Measurements from ENCODE around the gene FMNL2.

FMNL2 gene

DNA sequence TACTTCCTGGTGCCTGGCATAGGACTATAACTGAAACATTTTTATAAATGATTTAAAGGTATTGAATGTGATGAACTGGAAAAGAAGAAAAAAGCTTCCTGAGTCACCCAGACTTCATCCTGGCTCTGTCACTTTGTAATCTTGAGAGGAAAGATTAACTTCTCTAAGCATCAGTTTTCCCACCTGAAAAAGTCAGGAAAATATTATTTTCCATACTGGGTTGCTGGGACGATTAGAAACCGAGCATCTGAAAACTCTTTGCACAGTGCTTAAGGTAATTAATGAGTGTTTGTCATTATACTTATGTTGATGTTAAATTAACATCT lies 71.8 kb downstream of the FMNL2 start:
- TF ChIP-seq, protein P1, sequence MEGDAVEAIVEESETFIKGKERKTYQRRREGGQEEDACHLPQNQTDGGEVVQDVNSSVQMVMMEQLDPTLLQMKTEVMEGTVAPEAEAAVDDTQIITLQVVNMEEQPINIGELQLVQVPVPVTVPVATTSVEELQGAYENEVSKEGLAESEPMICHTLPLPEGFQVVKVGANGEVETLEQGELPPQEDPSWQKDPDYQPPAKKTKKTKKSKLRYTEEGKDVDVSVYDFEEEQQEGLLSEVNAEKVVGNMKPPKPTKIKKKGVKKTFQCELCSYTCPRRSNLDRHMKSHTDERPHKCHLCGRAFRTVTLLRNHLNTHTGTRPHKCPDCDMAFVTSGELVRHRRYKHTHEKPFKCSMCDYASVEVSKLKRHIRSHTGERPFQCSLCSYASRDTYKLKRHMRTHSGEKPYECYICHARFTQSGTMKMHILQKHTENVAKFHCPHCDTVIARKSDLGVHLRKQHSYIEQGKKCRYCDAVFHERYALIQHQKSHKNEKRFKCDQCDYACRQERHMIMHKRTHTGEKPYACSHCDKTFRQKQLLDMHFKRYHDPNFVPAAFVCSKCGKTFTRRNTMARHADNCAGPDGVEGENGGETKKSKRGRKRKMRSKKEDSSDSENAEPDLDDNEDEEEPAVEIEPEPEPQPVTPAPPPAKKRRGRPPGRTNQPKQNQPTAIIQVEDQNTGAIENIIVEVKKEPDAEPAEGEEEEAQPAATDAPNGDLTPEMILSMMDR (IDR thresholded peaks at IDR 0.05; ENCODE audit: control insufficient read depth, extremely low read depth, insufficient read depth): no peak
- no peak for DNase-seq (ENCODE audit: low read depth)
- no peak overlapping the region for H3K4me3 ChIP-seq (ENCODE audit: low read depth, low read length)

DNA sequence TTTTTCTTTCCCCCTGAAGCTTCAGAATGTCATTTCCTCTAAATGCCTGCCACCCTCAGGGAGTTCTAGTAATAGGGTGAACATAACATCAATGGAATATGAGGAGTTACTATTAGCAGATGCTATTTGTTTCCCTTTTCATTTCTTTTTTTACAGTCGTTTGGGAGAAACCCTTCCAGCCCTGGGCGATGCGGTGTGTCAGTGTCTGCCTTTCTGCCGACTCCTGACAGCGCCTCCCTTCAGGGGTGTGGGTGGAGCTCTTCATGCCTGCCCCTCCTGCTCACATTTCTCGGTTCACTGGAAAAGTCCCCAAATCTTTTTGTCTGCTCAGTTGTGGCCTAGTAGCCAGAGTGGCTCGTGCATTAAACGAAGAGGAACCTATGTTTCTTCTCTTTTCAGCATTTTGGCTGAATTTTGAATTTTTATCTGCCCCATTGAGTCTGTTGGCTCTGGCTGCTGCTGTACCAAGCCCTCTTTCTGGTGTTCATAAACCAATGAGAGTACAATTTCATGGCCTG lies 72.3 kb downstream of the FMNL2 start:
- TF ChIP-seq, protein P1 (IDR thresholded peaks at IDR 0.05; ENCODE audit: control insufficient read depth, extremely low read depth, insufficient read depth): no peak
- no peak overlapping the region for H3K4me3 ChIP-seq (ENCODE audit: low read depth, low read length)
- no peak for DNase-seq (ENCODE audit: low read depth)

DNA sequence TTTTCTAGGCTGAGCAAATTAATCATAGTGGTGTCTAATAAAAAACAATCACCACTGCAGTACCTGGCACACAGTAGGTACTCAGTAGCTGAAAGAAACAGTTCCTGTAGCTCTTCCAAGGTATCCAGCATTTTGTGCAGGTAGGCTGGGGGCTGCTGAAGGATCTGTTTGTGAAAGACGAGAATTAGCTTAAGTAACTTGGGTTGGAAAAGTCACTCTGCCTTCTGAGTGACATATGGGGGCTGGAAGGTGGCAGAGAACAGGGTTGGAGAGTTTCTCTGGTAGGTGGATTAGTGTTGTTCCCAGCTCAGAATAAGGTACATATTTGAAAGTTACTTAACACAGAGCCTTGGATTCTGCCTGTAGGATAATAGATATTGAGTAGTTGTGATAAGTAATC lies 72.8 kb downstream of the FMNL2 start:
- DNase-seq (ENCODE audit: low read depth): no peak
- TF ChIP-seq, protein P1 (IDR thresholded peaks at IDR 0.05; ENCODE audit: control insufficient read depth, extremely low read depth, insufficient read depth): no peak
- H3K4me3 ChIP-seq (ENCODE audit: low read depth, low read length): no peak overlapping the region

DNA sequence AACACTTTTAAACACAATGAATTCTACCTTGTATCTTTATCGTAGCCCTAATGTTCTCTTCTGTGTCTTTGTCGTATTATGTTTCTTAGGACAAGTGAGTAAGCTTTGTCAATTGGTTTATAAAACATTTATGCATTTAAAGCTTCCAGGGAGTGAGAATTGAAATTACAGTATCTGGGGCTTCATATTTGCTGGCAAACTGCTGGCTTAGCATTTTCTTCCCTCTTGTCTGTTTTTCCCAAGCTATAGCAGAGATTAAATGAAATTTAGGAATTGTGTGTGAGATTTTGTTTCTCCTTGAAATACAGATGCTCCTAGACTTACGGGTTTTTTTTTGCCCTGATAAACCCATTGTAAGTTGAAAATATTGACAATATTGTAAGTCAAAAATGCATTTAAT lies 73.3 kb downstream of the FMNL2 start:
- TF ChIP-seq, protein P1 (IDR thresholded peaks at IDR 0.05; ENCODE audit: control insufficient read depth, extremely low read depth, insufficient read depth): no peak

DNA sequence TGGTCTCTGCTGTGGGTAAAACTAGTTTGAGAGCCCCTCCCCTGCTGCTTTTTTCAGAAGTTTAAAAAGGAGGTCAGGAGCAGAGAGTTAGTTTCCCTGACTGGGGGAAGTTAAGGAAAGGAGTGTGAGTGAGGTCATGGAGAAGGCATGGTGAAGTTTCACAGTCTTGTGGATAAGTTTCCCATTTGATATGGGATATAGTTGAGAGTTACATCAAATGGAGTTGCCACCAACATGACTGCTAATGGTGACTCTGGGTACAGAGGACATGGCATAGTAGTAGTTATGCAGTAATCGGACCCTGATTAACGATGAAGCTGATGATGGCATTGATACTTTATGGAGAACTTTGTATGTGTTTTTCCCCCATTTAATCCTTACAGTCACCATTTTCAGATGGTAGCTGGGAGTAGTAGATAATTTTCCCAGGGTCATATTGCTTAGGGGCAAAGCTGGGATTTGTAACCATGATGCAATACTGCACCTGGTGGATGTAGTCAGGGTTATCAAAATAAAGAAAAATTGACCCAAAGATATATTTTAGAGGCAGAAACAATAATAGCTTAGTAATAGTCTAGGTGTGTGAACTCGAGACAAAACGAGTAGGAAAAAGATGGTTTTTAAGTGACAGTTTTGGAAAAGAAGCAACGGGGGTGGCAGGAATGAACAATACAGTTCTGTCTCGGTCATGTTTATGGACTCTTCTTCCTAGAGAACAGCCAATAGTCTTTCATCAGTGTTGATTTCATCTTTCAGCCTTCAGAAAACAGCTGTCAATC lies 74.6 kb downstream of the FMNL2 start:
- TF ChIP-seq, protein P1 (IDR thresholded peaks at IDR 0.05; ENCODE audit: control insufficient read depth, extremely low read depth, insufficient read depth): no peak
- no peak for DNase-seq (ENCODE audit: low read depth)
- H3K4me3 ChIP-seq (ENCODE audit: low read depth, low read length): no peak overlapping the region

More for the DNA sequence above, 73.3 kb downstream of the FMNL2 start:
- no peak overlapping the region for H3K4me3 ChIP-seq (ENCODE audit: low read depth, low read length)
- no peak for DNase-seq (ENCODE audit: low read depth)

DNA sequence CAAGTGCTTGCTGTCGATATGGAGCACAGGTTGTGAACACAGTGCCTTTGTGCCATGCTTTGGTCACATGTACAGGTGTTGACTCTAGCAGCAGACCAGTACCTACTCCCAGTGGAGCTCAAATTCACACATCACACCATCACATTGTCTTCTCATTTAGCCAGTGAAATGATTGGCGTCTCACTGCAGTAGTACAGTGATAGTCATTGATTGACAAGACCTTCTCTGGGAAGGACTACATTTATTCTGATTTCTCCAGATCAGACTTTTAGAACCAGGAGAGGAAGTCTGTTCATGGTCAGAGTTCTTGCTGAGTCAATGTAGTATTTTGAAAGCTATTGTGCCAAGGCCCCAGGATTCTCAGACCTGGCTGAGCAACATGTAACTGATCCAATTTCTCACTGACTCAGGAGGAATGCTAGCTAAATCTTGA lies 75.2 kb downstream of the FMNL2 start:
- H3K4me3 ChIP-seq (ENCODE audit: low read depth, low read length): no peak overlapping the region
- DNase-seq (ENCODE audit: low read depth): no peak
- TF ChIP-seq, protein P1 (IDR thresholded peaks at IDR 0.05; ENCODE audit: control insufficient read depth, extremely low read depth, insufficient read depth): no peak

DNA sequence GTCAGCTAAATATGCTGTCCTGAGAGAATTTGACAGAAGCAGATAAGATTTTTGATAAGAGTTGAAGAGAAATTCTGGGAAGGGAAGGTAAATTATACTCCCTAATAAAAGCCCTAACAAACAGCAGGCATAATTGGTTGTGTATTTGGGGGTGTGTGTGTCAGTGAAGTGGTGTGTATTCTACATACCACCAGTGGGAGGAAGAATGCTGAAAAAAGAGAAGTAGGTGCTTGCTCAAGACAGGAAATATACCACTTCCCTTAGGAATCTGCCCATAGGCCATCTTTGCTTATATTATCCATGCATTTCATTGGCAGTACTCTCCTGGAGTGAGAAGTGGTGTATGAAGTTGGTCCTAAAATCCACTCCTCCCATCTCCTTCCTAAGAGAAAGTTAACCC lies 76.2 kb downstream of the FMNL2 start:
- no peak for DNase-seq (ENCODE audit: low read depth)
- no peak overlapping the region for H3K4me3 ChIP-seq (ENCODE audit: low read depth, low read length)
- TF ChIP-seq, protein P1 (IDR thresholded peaks at IDR 0.05; ENCODE audit: control insufficient read depth, extremely low read depth, insufficient read depth): no peak

All from LNCaP clone FGC (cell line).